Measurements from ENCODE around the gene NTRK2. TPM values are rescaled to one million over a fixed set of nuclear protein-coding genes. Genes with fewer than 3 reads are reported as not detected.

NTRK2 gene
- total RNA-seq, 1 donor from 2014 or later, result 4.6 TPM

DNA sequence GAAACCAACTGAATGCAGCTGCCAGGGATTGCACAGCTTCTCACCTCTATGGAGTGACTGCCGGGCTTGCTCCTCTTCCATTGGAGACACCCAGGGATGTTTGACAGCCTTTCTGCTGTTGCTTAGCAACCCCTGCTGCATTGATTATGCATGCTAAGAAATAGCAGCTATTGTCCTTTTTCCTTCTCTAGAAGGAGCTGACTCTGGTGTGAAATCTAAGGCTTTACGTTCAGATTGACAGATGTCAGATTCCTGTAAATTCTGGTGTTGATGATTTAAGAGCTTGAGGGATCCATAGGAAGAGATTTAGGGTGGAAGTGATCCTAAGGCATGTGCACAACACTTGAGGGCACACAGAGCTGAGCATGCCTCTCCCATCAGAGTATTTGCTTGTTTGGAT is 267.7 kb downstream of the NTRK2 start:
- Histone ChIP-seq H4K20me1 (ENCODE audit: insufficient read depth, low read length) (no peaks in the 10 kb centered on the region), H3K4me1 (ENCODE audit: insufficient read depth, low read length) (no peaks in the 10 kb centered on the region), H3K36me3 (ENCODE audit: insufficient read depth, low read length) (no peaks in the 10 kb centered on the region), H3K4me3 (ENCODE audit: insufficient read depth, low read depth, low read length) (no peak overlapping the region), H3K79me2 (ENCODE audit: insufficient read depth, low read length) (no peaks in the 10 kb centered on the region), H3K27ac (ENCODE audit: low read depth, low read length) (no peak overlapping the region), H3K9me3 (ENCODE audit: insufficient read depth, low read depth, low read length) (no peaks in the 10 kb centered on the region), H3K27me3 (ENCODE audit: insufficient read depth, low read length) (no peaks in the 10 kb centered on the region), H2AFZ (ENCODE audit: low read depth, low read length) (no peak overlapping the region), H3K9ac (ENCODE audit: low read length) (no peak overlapping the region), H3K4me2 (ENCODE audit: low read length) (no peak overlapping the region)
- Mint-ChIP-seq H3K4me3 (ENCODE audit: unreplicated experiment) (no peak overlapping the region), H3K27me3 (ENCODE audit: low read depth, unreplicated experiment) (no peaks in the 10 kb centered on the region), H3K27ac (ENCODE audit: unreplicated experiment) (peak overlapping the region; percentile 47), H3K36me3 (ENCODE audit: low read depth, unreplicated experiment) (peaks cover 4% of the 10 kb centered on the region), H3K9me3 (ENCODE audit: unreplicated experiment) (peaks cover 2% of the 10 kb centered on the region), H3K4me1 (ENCODE audit: low read depth, unreplicated experiment) (peaks cover 17% of the 10 kb centered on the region)
- DNase-seq (ENCODE audit: low read depth) (no peak), FAIRE-seq (no peak)
- TF ChIP-seq EZH2 (IDR thresholded peaks at IDR 0.05; ENCODE audit: insufficient read depth, low read length), result no peak
- TF ChIP-seq, protein P1, sequence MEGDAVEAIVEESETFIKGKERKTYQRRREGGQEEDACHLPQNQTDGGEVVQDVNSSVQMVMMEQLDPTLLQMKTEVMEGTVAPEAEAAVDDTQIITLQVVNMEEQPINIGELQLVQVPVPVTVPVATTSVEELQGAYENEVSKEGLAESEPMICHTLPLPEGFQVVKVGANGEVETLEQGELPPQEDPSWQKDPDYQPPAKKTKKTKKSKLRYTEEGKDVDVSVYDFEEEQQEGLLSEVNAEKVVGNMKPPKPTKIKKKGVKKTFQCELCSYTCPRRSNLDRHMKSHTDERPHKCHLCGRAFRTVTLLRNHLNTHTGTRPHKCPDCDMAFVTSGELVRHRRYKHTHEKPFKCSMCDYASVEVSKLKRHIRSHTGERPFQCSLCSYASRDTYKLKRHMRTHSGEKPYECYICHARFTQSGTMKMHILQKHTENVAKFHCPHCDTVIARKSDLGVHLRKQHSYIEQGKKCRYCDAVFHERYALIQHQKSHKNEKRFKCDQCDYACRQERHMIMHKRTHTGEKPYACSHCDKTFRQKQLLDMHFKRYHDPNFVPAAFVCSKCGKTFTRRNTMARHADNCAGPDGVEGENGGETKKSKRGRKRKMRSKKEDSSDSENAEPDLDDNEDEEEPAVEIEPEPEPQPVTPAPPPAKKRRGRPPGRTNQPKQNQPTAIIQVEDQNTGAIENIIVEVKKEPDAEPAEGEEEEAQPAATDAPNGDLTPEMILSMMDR (IDR thresholded peaks at IDR 0.05; ENCODE audit: insufficient read depth, low read depth, low read length), result no peak

DNA sequence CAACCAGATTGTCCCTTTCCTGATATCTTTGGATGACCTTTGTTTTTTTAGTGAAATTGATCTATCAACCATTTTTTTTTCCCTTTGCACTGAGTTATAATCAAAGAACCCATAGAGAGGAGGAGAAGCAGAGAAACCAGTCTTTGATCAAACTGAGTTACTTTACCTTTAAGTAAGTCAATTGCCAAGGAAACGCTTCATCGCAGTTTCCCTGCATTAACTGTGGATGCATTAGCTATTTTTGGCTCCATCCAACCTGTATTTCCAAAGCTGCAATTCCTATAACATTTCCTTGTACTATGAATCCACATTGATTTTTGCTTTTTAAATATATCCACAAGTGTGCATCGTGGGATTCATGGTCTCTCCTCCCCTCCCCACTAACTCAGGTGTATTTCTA is 268.1 kb downstream of the NTRK2 start:
- peaks cover 4% of the 10 kb centered on the region for H3K36me3 Mint-ChIP-seq (ENCODE audit: low read depth, unreplicated experiment)
- H4K20me1 ChIP-seq (ENCODE audit: insufficient read depth, low read length), result no peaks in the 10 kb centered on the region
- H3K27me3 Mint-ChIP-seq (ENCODE audit: low read depth, unreplicated experiment), result no peaks in the 10 kb centered on the region

GRCh38 chr9:84939774-84940173 is 270.2 kb downstream of the NTRK2 start:
- Histone ChIP-seq H3K4me1 (ENCODE audit: insufficient read depth, low read length) (no peaks in the 10 kb centered on the region), H3K27me3 (ENCODE audit: insufficient read depth, low read length) (no peaks in the 10 kb centered on the region), H3K27ac (ENCODE audit: low read depth, low read length) (no peak overlapping the region), H3K79me2 (ENCODE audit: insufficient read depth, low read length) (no peaks in the 10 kb centered on the region), H3K9me3 (ENCODE audit: insufficient read depth, low read depth, low read length) (no peaks in the 10 kb centered on the region), H2AFZ (ENCODE audit: low read depth, low read length) (no peak overlapping the region), H3K36me3 (ENCODE audit: insufficient read depth, low read length) (no peaks in the 10 kb centered on the region), H3K4me3 (ENCODE audit: insufficient read depth, low read depth, low read length) (no peak overlapping the region), H3K4me2 (ENCODE audit: low read length) (peak overlapping the region; percentile 25), H4K20me1 (ENCODE audit: insufficient read depth, low read length) (no peaks in the 10 kb centered on the region), H3K9ac (ENCODE audit: low read length) (no peak overlapping the region)
- peak overlapping the region; percentile 86 for H3K27ac Mint-ChIP-seq (ENCODE audit: unreplicated experiment)
- no peak overlapping the region for H3K4me3 Mint-ChIP-seq (ENCODE audit: unreplicated experiment)
- peaks cover 4% of the 10 kb centered on the region for H3K36me3 Mint-ChIP-seq (ENCODE audit: low read depth, unreplicated experiment)
- H3K9me3 Mint-ChIP-seq (ENCODE audit: unreplicated experiment), result peaks cover 6% of the 10 kb centered on the region
- H3K27me3 Mint-ChIP-seq (ENCODE audit: low read depth, unreplicated experiment), result no peaks in the 10 kb centered on the region
- TF ChIP-seq, protein P1 (IDR thresholded peaks at IDR 0.05; ENCODE audit: insufficient read depth, low read depth, low read length), result no peak
- TF ChIP-seq EZH2 (IDR thresholded peaks at IDR 0.05; ENCODE audit: insufficient read depth, low read length), result no peak
- no peak for DNase-seq (ENCODE audit: low read depth)
- FAIRE-seq, result no peak
- H3K4me1 Mint-ChIP-seq (ENCODE audit: low read depth, unreplicated experiment), result peaks cover 17% of the 10 kb centered on the region

More for the DNA sequence above, 268.1 kb downstream of the NTRK2 start:
- Histone ChIP-seq H3K36me3 (ENCODE audit: insufficient read depth, low read length) (no peaks in the 10 kb centered on the region), H3K4me2 (ENCODE audit: low read length) (no peak overlapping the region), H3K79me2 (ENCODE audit: insufficient read depth, low read length) (no peaks in the 10 kb centered on the region), H3K4me3 (ENCODE audit: insufficient read depth, low read depth, low read length) (no peak overlapping the region), H2AFZ (ENCODE audit: low read depth, low read length) (no peak overlapping the region), H3K27me3 (ENCODE audit: insufficient read depth, low read length) (no peaks in the 10 kb centered on the region), H3K9ac (ENCODE audit: low read length) (no peak overlapping the region), H3K4me1 (ENCODE audit: insufficient read depth, low read length) (no peaks in the 10 kb centered on the region), H3K9me3 (ENCODE audit: insufficient read depth, low read depth, low read length) (no peaks in the 10 kb centered on the region), H3K27ac (ENCODE audit: low read depth, low read length) (no peak overlapping the region)
- peaks cover 17% of the 10 kb centered on the region for H3K4me1 Mint-ChIP-seq (ENCODE audit: low read depth, unreplicated experiment)
- DNase-seq (ENCODE audit: low read depth) (no peak), FAIRE-seq (no peak)
- H3K4me3 Mint-ChIP-seq (ENCODE audit: unreplicated experiment), result no peak overlapping the region
- TF ChIP-seq EZH2 (IDR thresholded peaks at IDR 0.05; ENCODE audit: insufficient read depth, low read length), result no peak
- TF ChIP-seq, protein P1 (IDR thresholded peaks at IDR 0.05; ENCODE audit: insufficient read depth, low read depth, low read length), result no peak
- H3K9me3 Mint-ChIP-seq (ENCODE audit: unreplicated experiment), result peaks cover 2% of the 10 kb centered on the region
- H3K27ac Mint-ChIP-seq (ENCODE audit: unreplicated experiment), result no peak overlapping the region
